HG03025 (cell line): ENCODE data around the gene FCN2.

ENCODE experiments used
- ATAC-seq: cut with Tn5 transposase; IDR thresholded peaks from one replicate; pipeline ENCODE4 v1.9.1; 2021; ENCODE audit warnings: mild to moderate bottlenecking, moderate library complexity; ENCODE audit not compliant: unreplicated experiment, low FRiP score

Gene FCN2

GRCh38 chr9:134899818-134900217 is 19.2 kb downstream of the FCN2 start:
- no peak for ATAC-seq

- ATAC-seq = no peak
Measured at GRCh38 chr9:134902936-134903335, 22.3 kb downstream of the FCN2 start.

GRCh38 chr9:134908524-134909309 is 28.1 kb downstream of the FCN2 start:
- no peak for ATAC-seq

- ATAC-seq = no peak
Measured at GRCh38 chr9:134909511-134910481, 29.2 kb downstream of the FCN2 start.

GRCh38 chr9:134912126-134912840 is 31.7 kb downstream of the FCN2 start:
- no peak for ATAC-seq

- ATAC-seq = no peak
Measured at GRCh38 chr9:134913041-134913712, 32.6 kb downstream of the FCN2 start.

GRCh38 chr9:134913713-134914500 is 33.3 kb downstream of the FCN2 start:
- no peak for ATAC-seq

- no peak for ATAC-seq
Measured at GRCh38 chr9:134914501-134914834, 33.9 kb downstream of the FCN2 start.

- no peak for ATAC-seq
Measured at GRCh38 chr9:134915046-134915985, 34.7 kb downstream of the FCN2 start.

- ATAC-seq = no peak
Measured at GRCh38 chr9:134916161-134916665, 35.6 kb downstream of the FCN2 start.

- no peak for ATAC-seq
Measured at GRCh38 chr9:134917431-134918373, 37.1 kb downstream of the FCN2 start, which contains the start of gene FCN1. Gene FCN1, minus strand, starts transcription at chr9:134917912. Its CDS starts 41 bp downstream, at chr9:134917871.

- ATAC-seq = no peak
Measured at GRCh38 chr9:134918646-134919045, 38.0 kb downstream of the FCN2 start.

GRCh38 chr9:134919303-134919702 is 38.7 kb downstream of the FCN2 start:
- ATAC-seq = no peak

- ATAC-seq = no peak
Measured at GRCh38 chr9:134922066-134922931, 41.7 kb downstream of the FCN2 start.

- ATAC-seq = no peak
Measured at GRCh38 chr9:134922932-134923240, 42.3 kb downstream of the FCN2 start.

GRCh38 chr9:134923466-134923865 is 42.9 kb downstream of the FCN2 start:
- no peak for ATAC-seq
